H1 (cell line): ENCODE measurements around the gene MVK. TPM values are rescaled to one million over a fixed set of nuclear protein-coding genes. Genes with fewer than 3 reads are reported as not detected.

Experiments
- FOSL1 ChIP-seq: IDR thresholded peaks from 2 replicates; pipeline ENCODE4 v1.6.1; 2011; ENCODE audit warnings: mild to moderate bottlenecking, low read depth, low read length, moderate library complexity; ENCODE audit not compliant: insufficient read depth
- KDM1A ChIP-seq: fragments of 200-600, 300-600 bp; sonication (generic); IDR thresholded peaks from 2 replicates; pipeline ENCODE4 v1.7.1; 2016; ENCODE audit warnings: mild to moderate bottlenecking, low read length, borderline replicate concordance
- RNF2 ChIP-seq: fragments of 200-900, 300-1000 bp; sonication (generic); IDR thresholded peaks from 2 replicates; pipeline ENCODE4 v1.7.1; 2016; ENCODE audit warnings: borderline replicate concordance, low read depth, mild to moderate bottlenecking, antibody characterized with exemption, low read length; ENCODE audit not compliant: poor library complexity, severe bottlenecking; ENCODE audit errors: missing control alignments
- polyA plus RNA-seq, 7 experiments: library from polyadenylated mRNA; depleted of rRNA in 3 of 7; stranded (reverse) in 5 of 7; unstranded in 2 of 7; fragments of >200 nt in 5 of 7; fragments of 200-250 nt in 2 of 7; gene quantifications; 1 replicate in 5 of 7; 2 replicates in 1 of 7; 4 replicates in 1 of 7; pipeline versions ENCODE4 v1.2.1 to v1.2.3, GENCODE V29; 2011 to 2013; ENCODE audit warnings: missing spikeins in 2 of 7, mixed read lengths in 2 of 7
- total RNA-seq: library from RNA; stranded (reverse); fragmentation: NEBNext Ultra II Directional; extraction: Animal tissue kit (Norgen Biotek cat#: 25700); gene quantifications from 2 replicates; pipeline ENCODE4 v1.2.1, GENCODE V29; 2021
- TF ChIP-seq, protein P1 (sequence below): IDR thresholded peaks from 2 replicates; pipeline ENCODE4 v1.6.1; 2011; ENCODE audit warnings: low read length, improper control_type of control experiment

The MVK gene
- total and polyA plus RNA-seq, 2 of the 8 experiments (the other 6 are each of a cell fraction or from before 2014, with no cell fraction given), result 15.7 to 20.9 TPM

DNA sequence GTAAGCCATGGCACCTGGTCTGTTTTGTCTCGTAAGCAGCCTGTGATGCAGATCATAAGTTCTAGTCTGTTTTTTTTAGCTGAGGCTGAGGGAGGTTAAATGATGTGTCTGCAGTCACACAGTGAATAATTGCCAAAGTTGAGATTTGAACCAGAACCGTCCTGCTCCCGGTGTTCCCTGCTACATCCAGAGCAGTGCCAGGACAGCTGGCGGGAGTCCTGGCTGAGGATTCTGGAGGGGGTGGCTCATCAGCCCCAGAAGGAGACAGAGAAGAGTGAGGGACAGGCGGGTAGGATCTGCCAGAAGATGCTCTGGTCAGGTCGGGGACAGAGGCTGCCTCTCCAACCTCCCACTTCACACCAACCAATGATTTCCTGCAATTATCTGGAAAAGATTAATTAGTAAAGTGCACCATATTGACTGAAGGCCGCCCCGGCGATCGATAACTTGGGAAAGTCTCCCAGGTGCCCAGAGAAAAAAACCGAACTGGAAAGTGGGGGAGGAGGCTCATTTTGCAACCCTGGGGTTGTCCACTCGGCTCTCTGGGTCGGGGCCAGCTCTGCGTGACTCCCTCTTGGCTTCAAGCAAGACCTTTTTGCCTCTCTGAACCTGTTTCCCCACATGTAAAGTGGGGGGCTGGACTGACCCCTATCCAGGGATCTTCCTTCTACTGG, 42.1 kb downstream of the MVK start (continued):
- TF ChIP-seq, protein P1, sequence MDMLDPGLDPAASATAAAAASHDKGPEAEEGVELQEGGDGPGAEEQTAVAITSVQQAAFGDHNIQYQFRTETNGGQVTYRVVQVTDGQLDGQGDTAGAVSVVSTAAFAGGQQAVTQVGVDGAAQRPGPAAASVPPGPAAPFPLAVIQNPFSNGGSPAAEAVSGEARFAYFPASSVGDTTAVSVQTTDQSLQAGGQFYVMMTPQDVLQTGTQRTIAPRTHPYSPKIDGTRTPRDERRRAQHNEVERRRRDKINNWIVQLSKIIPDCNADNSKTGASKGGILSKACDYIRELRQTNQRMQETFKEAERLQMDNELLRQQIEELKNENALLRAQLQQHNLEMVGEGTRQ, result no peak
- TF ChIP-seq RNF2 (no peak), KDM1A (no peak), FOSL1 (no peak)
